GM18517 (cell line): Measurements from ENCODE around the gene LAMTOR5.
"Not testable (repeated sequence)": the region's sequence is repeated elsewhere in the genome, so short reads cannot be mapped to it uniquely, and the experiment has no call there.

ENCODE experiments used
- ATAC-seq: cut with Tn5 transposase; IDR thresholded peaks from one replicate; pipeline ENCODE4 v1.9.1; 2021; ENCODE audit warnings: mild to moderate bottlenecking, moderate library complexity; ENCODE audit not compliant: unreplicated experiment

Gene LAMTOR5

GRCh38 chr1:110428946-110429345 is 21.5 kb upstream of the LAMTOR5 start:
- ATAC-seq, result no peak

GRCh38 chr1:110426854-110427253 is 19.4 kb upstream of the LAMTOR5 start:
- ATAC-seq, result no peak

- ATAC-seq, result no peak
Observed at GRCh38 chr1:110425612-110426152, 18.2 kb upstream of the LAMTOR5 start.

- no peak for ATAC-seq
Observed at GRCh38 chr1:110424699-110425611, 17.5 kb upstream of the LAMTOR5 start.

DNA sequence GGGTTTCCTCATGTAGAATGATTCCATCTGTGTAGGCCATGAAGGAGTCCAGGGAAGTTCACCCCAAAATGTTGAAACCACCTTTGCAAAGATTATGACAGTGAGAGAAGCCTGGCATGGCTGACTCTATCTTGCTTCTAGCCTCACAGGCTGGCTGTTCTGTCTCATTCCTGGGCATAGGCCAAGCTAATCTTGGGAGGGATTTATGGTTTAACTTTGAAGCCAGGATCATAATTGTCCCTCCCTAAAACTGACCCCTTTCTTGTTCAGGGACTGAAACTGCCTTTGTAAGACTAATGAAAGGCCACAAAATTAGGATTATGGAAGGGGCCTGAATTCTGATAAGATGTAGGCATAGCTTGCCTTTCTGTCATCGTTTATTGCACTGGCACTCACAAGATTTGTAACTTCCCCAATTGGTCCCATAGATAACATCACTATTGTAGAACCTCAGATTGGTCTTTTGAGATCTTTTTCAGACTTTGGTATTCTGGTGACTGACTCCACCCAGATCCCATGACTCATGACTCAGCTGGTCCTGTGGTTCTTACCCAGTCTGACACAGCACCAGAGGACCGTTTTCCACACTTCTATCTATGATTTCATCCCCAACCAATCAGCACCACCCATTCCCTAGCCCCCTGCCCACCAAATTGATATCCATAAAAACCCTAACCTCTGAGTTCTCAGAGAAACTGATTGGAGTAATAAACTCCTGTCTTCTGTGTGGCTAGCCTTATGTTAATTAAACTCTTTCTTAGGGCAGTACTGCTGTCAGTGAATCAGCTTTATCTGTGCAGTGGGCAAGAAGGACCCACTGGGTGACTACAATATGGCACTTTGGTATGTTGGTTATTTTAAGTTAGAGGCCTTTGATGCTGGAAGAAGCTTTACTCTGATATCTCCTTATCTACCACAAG is 13.6 kb upstream of the LAMTOR5 start:
- ATAC-seq, result no peak

GRCh38 chr1:110420023-110420662 is 12.6 kb upstream of the LAMTOR5 start:
- no peak for ATAC-seq

DNA sequence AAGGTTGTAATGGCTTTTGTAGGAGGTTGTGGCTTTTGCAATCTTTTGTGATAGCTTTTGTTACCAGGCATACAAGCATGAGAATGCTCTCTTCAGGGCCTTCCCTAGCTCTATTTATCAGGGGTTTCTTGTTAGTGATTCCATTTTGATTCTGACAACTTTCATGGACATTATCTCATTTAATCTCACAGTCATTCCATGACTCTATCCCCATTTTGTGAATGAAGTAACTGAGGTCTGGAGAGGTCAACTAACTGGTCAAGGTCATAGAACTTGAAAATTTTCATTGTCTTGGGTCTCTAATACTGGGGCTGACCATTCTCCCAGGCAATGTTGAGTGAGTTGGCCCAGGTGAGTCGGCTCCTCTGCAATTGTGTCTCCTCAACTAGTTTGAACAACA is 11.2 kb upstream of the LAMTOR5 start:
- ATAC-seq, result no peak

DNA sequence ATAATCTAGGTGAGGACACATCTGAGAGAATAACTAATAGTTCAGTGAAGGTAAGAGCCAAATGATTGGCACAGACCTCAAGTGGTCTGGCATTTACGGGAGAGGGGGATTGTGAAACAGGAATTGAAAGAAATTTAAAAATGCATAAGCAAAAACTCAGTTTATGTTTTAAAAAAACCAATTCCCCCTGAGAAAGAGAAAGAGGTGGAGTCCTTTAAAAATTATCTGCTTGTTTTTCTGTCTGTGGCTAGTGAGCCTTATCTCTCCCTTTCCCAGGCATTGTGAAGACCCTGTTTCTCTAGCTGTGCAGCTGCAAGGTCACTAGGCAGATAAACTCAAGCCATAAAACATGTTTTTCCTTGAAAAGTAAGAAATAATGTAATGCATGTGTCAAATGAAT is 5.6 kb upstream of the LAMTOR5 start:
- ATAC-seq, result not testable (repeated sequence)

GRCh38 chr1:110412576-110412975 is 5.1 kb upstream of the LAMTOR5 start:
- ATAC-seq, result no peak

GRCh38 chr1:110411173-110411735 is 3.8 kb upstream of the LAMTOR5 start:
- no peak for ATAC-seq

GRCh38 chr1:110409316-110409715 is 1.8 kb upstream of the LAMTOR5 start:
- ATAC-seq, result no peak

DNA sequence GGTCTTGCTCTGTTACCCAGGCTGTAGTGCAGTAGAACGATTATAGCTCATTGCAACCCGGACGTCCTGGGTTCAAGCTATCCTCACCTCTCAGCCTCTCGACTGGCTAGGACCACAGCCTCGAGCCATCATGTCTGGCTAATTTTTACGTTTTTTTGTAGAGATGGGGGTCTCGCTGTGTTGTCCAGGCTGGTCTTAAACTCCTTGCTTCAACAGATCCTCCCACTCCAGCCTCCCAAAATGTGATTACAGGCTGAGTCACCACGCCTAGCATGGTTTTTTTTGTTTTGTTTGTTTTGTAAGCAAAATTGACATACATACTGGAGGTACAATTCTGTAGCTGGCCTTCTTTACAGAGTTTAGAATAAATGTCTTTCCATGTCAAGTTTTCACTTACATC is 994 bp upstream of the LAMTOR5 start:
- no peak for ATAC-seq

GRCh38 chr1:110406407-110406806 is 1.1 kb downstream of the LAMTOR5 start:
- not testable (repeated sequence) for ATAC-seq

DNA sequence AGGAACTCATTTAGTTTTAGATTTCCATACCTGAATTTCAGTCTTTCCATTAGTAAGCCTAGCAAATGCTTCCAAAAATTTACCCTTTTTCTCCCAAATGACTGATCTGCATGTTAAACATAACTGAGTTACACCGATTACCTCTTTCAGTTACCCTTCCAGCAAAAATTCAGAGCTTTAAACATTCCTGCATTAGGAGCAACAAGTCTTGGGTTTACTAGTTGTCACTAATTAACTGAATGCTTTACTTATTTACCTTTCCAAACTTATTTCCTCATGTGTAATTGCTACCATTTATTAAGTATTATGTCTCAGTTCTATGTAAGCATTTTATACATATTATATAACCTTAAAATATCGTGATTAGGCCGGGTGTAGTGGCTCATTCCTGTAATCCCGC is 3.1 kb downstream of the LAMTOR5 start:
- no peak for ATAC-seq

DNA sequence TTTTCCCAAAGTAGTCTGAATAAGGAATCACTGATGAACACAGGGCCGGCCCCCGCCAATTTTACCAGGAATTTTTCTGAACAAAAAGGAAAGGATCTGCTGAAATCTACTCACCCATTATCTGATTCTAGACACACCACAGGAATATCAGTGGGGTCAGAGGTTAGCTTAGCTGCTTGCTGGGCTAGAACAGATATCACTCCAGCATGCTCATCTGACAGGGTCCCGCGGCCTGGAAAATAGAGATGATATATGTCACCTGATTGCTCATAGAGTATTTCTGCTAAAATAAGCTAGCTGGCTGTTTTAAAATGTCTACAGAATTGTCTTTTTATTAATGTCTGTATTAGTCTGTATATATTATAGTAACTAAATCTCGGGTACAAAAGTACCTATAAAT is 3.7 kb downstream of the LAMTOR5 start:
- ATAC-seq, result no peak

GRCh38 chr1:110396259-110396958 is 11.1 kb downstream of the LAMTOR5 start:
- ATAC-seq, result not testable (repeated sequence)

DNA sequence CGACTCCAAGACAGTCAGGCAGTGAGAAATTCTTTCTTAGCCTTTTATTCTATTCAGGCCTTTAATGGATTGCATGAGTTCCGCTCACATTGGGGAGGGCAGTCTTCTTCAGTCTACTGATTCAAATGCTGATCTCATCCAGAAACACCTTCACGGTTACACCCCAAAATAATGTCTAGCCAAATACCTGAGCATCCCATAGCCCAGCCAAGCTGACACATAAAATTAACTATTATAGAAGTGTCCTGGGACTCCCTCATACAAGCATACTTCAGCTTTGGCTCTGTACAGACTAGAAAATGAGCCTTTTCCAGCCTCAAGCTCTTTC is 13.0 kb downstream of the LAMTOR5 start:
- no peak for ATAC-seq

DNA sequence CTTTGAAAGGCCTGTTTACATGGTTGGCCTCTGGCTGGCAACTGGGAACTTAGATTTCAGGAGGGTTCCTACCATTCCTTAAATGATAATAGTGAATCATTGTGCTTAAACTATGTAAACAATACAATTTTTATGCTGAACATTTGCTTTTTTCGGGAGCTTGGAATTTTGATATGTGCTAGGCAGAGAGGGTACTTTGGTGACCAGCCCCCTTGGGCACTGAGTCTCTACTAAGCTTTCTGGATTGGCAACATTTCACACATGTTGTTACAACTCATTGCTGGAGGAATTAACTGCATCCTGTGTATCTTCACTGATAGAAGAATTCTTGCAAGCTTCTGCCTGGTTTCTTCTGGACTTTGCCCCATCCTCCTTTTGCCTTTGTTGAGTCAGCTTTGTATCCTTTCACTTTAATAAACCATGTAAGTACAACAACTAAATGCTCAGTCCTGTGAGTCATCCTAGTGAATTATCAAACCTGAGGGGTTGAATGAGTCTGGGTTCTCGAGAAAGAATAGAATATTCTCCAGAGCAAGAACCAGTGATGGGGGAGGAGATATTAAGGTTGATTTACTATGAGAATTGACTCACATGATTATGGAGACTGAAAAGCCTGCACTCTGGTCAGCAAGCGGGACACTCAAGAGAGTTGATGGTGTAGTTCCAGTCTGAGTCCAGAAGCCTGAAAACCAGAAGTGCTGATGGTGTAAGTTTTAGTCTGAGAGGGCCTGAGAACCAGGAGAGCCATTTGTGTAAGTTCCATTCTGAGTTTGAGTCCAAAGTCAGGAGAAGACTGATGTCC is 13.6 kb downstream of the LAMTOR5 start:
- ATAC-seq, result no peak

DNA sequence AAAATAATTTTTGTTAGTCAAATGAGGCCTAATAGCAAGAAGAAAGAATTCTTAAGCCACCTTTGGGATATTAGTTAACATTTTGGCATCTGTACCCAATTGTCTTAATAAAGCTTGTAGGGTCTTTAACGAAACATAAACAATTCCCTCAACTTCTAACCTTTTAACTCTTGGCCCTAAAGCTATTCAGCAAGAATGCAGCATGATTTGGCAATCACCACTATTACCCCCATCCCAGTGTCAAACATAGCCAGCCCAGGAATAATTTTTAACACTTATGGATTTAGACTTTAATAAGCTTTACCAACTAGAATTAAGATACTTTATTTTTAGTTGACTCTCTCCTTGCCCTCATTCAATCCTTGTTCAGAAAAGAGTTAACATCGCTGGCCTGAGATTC is 14.2 kb downstream of the LAMTOR5 start:
- no peak for ATAC-seq
